Upper lobe of left lung (tissue), 6 donors: Measurements from ENCODE around the gene SETD9. TPM values are rescaled to one million over a fixed set of nuclear protein-coding genes. Genes with fewer than 3 reads are reported as not detected.

Source experiments
- ATAC-seq, 2 donors: fragments of 200-7000 bp; cut with Tn5 transposase; one replicate each; pipeline ENCODE4 v1.9.1; 2022; ENCODE audit warnings: mild to moderate bottlenecking in 2 of 2, moderate library complexity in 2 of 2; ENCODE audit not compliant: low FRiP score in 2 of 2
- DNase-seq, 2 donors: peaks; one replicate each; pipeline ENCODE4 v3.0.0-alpha.2; 2019 to 2020
- H3K27ac ChIP-seq, 4 donors: fragments of 200-600 bp; sonication (generic); one replicate each; pipeline ENCODE4 v1.5.1; 2016 to 2019
- H3K27me3 ChIP-seq, 4 donors: fragments of 200-600 bp; sonication (generic); one replicate each; pipeline ENCODE4 v1.5.1; 2017 to 2019
- H3K36me3 ChIP-seq, 4 donors: fragments of 200-600 bp; sonication (generic); one replicate each; pipeline ENCODE4 v1.5.1; 2016 to 2019
- H3K4me1 ChIP-seq, 4 donors: fragments of 200-600 bp; sonication (generic); one replicate each; pipeline ENCODE4 v1.5.1; 2018 to 2019
- H3K4me3 ChIP-seq, 4 donors: fragments of 200-600 bp; sonication (generic); one replicate each; pipeline ENCODE4 v1.5.1; 2017 to 2019; ENCODE audit warnings: mild to moderate bottlenecking in 2 of 4, moderate library complexity in 1 of 4
- H3K9me3 ChIP-seq, 4 donors: fragments of 200-600 bp; sonication (generic); one replicate each; pipeline ENCODE4 v1.5.1; 2018 to 2019
- CTCF ChIP-seq, 6 experiments: fragments of 450-650 bp in 4 of 6; fragments of 200-600 bp in 2 of 6; sonication (generic) in 2 of 6; IDR thresholded peaks; one replicate each; pipeline ENCODE4 v1.5.1; 2016 to 2019; ENCODE audit warnings: antibody characterized with exemption in 6 of 6
- EP300 ChIP-seq, 4 donors: sonication (generic); formaldehyde crosslinking; IDR thresholded peaks; one replicate each; pipeline ENCODE4 v1.5.1; 2017; ENCODE audit warnings: antibody characterized with exemption in 4 of 4, control low read depth in 2 of 4
- POLR2A ChIP-seq, 4 donors: fragments of 450-650 bp; IDR thresholded peaks; one replicate each; pipeline ENCODE4 v1.5.1; 2016 to 2017; ENCODE audit warnings: antibody characterized with exemption in 4 of 4, mild to moderate bottlenecking in 2 of 4
- POLR2AphosphoS5 ChIP-seq, 2 donors: sonication (generic); formaldehyde crosslinking; IDR thresholded peaks; one replicate each; pipeline ENCODE4 v1.5.1; 2017; ENCODE audit warnings: antibody characterized with exemption in 2 of 2
- WGBS, 2 donors: methylation state at CpG; one replicate each; pipeline ENCODE4 v1.1.5; 2017 to 2018; 5-methylcytosine and 5-hydroxymethylcytosine counted together
- total RNA-seq, 6 donors: library from RNA; depleted of rRNA in 4 of 6; stranded (reverse); fragments of >200 nt in 4 of 6; gene quantifications; one replicate each; pipeline versions ENCODE4 v1.1.0 to v1.2.1, GENCODE V29; 2016 to 2021
- donor health status: DM: no; HTN: no; CAD: no; lungs with moderate emphysema.
- donor health status: DM: no; HTN: yes; CAD: no; lungs with severe emphysema.

SETD9 gene
- total RNA-seq, 6 donors from 2014 or later: 0.67 to 25.1 (median 9.4) TPM

- ATAC-seq (peak; percentile 34 to 49), DNase-seq (peak in 1 of 2 donors; percentile 53)
- H3K9me3 ChIP-seq: no peaks in the 10 kb centered on the region
- H3K4me3 ChIP-seq: peak overlapping the region; percentile 27 to 73 (median 70)
- no peak for TF ChIP-seq POLR2A (IDR thresholded peaks at IDR 0.05)
- TF ChIP-seq POLR2AphosphoS5 (IDR thresholded peaks at IDR 0.05): no peak
- no peak for TF ChIP-seq EP300 (IDR thresholded peaks at IDR 0.05)
- 1% methylated on average over 29 of the region's 29 CpGs for WGBS, 2 donors
- peaks cover 0 to 15% (median 7%) of the 10 kb centered on the region in 4 donors for H3K4me1 ChIP-seq
- no peaks in the 10 kb centered on the region for H3K27me3 ChIP-seq
- peak overlapping the region; percentile 91 to 97 (median 94) for H3K27ac ChIP-seq
- H3K36me3 ChIP-seq: no peaks in the 10 kb centered on the region
Measured at GRCh38 chr5:56910210-56910965, 992 bp downstream of the SETD9 start.

- H3K9me3 ChIP-seq: no peaks in the 10 kb centered on the region
- H3K27me3 ChIP-seq: no peaks in the 10 kb centered on the region
- peaks cover 0 to 11% (median 7%) of the 10 kb centered on the region in 4 donors for H3K4me1 ChIP-seq
- no peak overlapping the region for H3K27ac ChIP-seq
- WGBS, 2 donors: 91 to 96% methylated on average over 3 of the region's 3 CpGs
- H3K4me3 ChIP-seq: no peak overlapping the region
- H3K36me3 ChIP-seq: no peaks in the 10 kb centered on the region
- ATAC-seq: no peak
- DNase-seq: no peak
- TF ChIP-seq EP300 (IDR thresholded peaks at IDR 0.05): no peak
- TF ChIP-seq POLR2AphosphoS5 (IDR thresholded peaks at IDR 0.05): no peak
- no peak for TF ChIP-seq POLR2A (IDR thresholded peaks at IDR 0.05)
- TF ChIP-seq CTCF (IDR thresholded peaks at IDR 0.05): no peak
Measured at GRCh38 chr5:56913766-56914165, 4.4 kb downstream of the SETD9 start.

GRCh38 chr5:56914678-56915077 lies 5.3 kb downstream of the SETD9 start:
- no peaks in the 10 kb centered on the region for H3K9me3 ChIP-seq
- no peak overlapping the region for H3K4me3 ChIP-seq
- peaks cover 0 to 11% (median 6%) of the 10 kb centered on the region in 4 donors for H3K4me1 ChIP-seq
- WGBS, 2 donors: 96 to 99% methylated on average over 2 of the region's 2 CpGs
- H3K27me3 ChIP-seq: no peaks in the 10 kb centered on the region
- no peak for DNase-seq
- ATAC-seq: no peak
- H3K27ac ChIP-seq: no peak overlapping the region
- peaks cover 0 to 2% (median 0%) of the 10 kb centered on the region in 4 donors for H3K36me3 ChIP-seq
- TF ChIP-seq POLR2AphosphoS5 (IDR thresholded peaks at IDR 0.05) (no peak), EP300 (IDR thresholded peaks at IDR 0.05) (no peak), CTCF (IDR thresholded peaks at IDR 0.05) (no peak), POLR2A (IDR thresholded peaks at IDR 0.05) (no peak)

GRCh38 chr5:56917534-56917933 lies 8.1 kb downstream of the SETD9 start:
- no peaks in the 10 kb centered on the region for H3K9me3 ChIP-seq
- peaks cover 0 to 21% (median 5%) of the 10 kb centered on the region in 4 donors for H3K36me3 ChIP-seq
- ATAC-seq: no peak
- no peak overlapping the region for H3K27ac ChIP-seq
- H3K4me1 ChIP-seq: no peaks in the 10 kb centered on the region
- H3K27me3 ChIP-seq: no peaks in the 10 kb centered on the region
- no peak overlapping the region for H3K4me3 ChIP-seq
- no peak for DNase-seq
- TF ChIP-seq EP300 (IDR thresholded peaks at IDR 0.05) (no peak), POLR2AphosphoS5 (IDR thresholded peaks at IDR 0.05) (no peak), CTCF (IDR thresholded peaks at IDR 0.05) (no peak), POLR2A (IDR thresholded peaks at IDR 0.05) (no peak)
- WGBS, 2 donors: 77 to 84% methylated on average over 2 of the region's 2 CpGs

GRCh38 chr5:56918054-56918453 lies 8.7 kb downstream of the SETD9 start:
- TF ChIP-seq POLR2A (IDR thresholded peaks at IDR 0.05): no peak
- ATAC-seq (no peak), DNase-seq (no peak)
- Histone ChIP-seq H3K27me3 (no peaks in the 10 kb centered on the region), H3K36me3 (peaks cover 0 to 26% (median 10%) of the 10 kb centered on the region in 4 donors), H3K9me3 (no peaks in the 10 kb centered on the region), H3K4me1 (no peaks in the 10 kb centered on the region), H3K4me3 (no peak overlapping the region), H3K27ac (no peak overlapping the region)
- WGBS, 2 donors: 68 to 75% methylated on average over 2 of the region's 2 CpGs
